ENCODE data around the gene LHFPL6. TPM values are rescaled to one million over a fixed set of nuclear protein-coding genes. Genes with fewer than 3 reads are reported as not detected.

Gene LHFPL6
- total RNA-seq, 1 experiment from 2014 or later: 3.6 TPM

- DNase-seq: no peak
- Histone ChIP-seq H3K4me3 (ENCODE audit: low read depth, low read length) (no peak overlapping the region), H3K27me3 (replicated peaks; ENCODE audit: control insufficient read depth, insufficient read depth, low read length) (no peaks in the 10 kb centered on the region), H3K4me1 (no peaks in the 10 kb centered on the region), H3K9me3 (no peaks in the 10 kb centered on the region), H3K36me3 (ENCODE audit: control insufficient read depth, insufficient read depth, low read length) (no peaks in the 10 kb centered on the region)
- no peaks in the 10 kb centered on the region for H3K27me3 Mint-ChIP-seq (ENCODE audit: insufficient read depth, unreplicated experiment)
- TF ChIP-seq CTCF (IDR thresholded peaks at IDR 0.05; ENCODE audit: insufficient read depth in 1 of 2, low read depth in 1 of 2, low read length in 1 of 2, severe bottlenecking in 1 of 2, unreplicated experiment in 1 of 2): no peak
- intact Hi-C loops (cut with micrococcal nuclease; ENCODE audit: unreplicated experiment): no loop called here
- no TSS peak for BruUV-seq (replicated peaks)
- H3K9me3 Mint-ChIP-seq (ENCODE audit: unreplicated experiment): no peaks in the 10 kb centered on the region
- ChIA-PET POLR2A (no interaction called here), CTCF (no interaction called here)
- no peaks in the 10 kb centered on the region for H3K36me3 Mint-ChIP-seq (ENCODE audit: insufficient read depth, unreplicated experiment)
- no peak overlapping the region for H3K27ac Mint-ChIP-seq (ENCODE audit: unreplicated experiment)
- H3K4me1 Mint-ChIP-seq (ENCODE audit: low read depth, unreplicated experiment): peaks cover 5% of the 10 kb centered on the region
- no peak overlapping the region for H3K4me3 Mint-ChIP-seq (ENCODE audit: unreplicated experiment)
These were observed 27.3 kb downstream of the LHFPL6 start for GRCh38 chr13:39575641-39576238.

GRCh38 chr13:39571502-39572092, 31.4 kb downstream of the LHFPL6 start:
- no peaks in the 10 kb centered on the region for H3K36me3 Mint-ChIP-seq (ENCODE audit: insufficient read depth, unreplicated experiment)
- Histone ChIP-seq H3K27me3 (replicated peaks; ENCODE audit: control insufficient read depth, insufficient read depth, low read length) (no peaks in the 10 kb centered on the region), H3K4me3 (ENCODE audit: low read depth, low read length) (no peak overlapping the region), H3K4me1 (0 out of 2 replicates have a peak, but pooled peaks cover 5% of the 10 kb centered on the region), H3K36me3 (ENCODE audit: control insufficient read depth, insufficient read depth, low read length) (no peaks in the 10 kb centered on the region), H3K9me3 (no peaks in the 10 kb centered on the region)
- no peak overlapping the region for H3K4me3 Mint-ChIP-seq (ENCODE audit: unreplicated experiment)
- intact Hi-C loops (cut with micrococcal nuclease; ENCODE audit: unreplicated experiment): no loop called here
- no peak for TF ChIP-seq CTCF (IDR thresholded peaks at IDR 0.05; ENCODE audit: insufficient read depth in 1 of 2, low read depth in 1 of 2, low read length in 1 of 2, severe bottlenecking in 1 of 2, unreplicated experiment in 1 of 2)
- no peaks in the 10 kb centered on the region for H3K27me3 Mint-ChIP-seq (ENCODE audit: insufficient read depth, unreplicated experiment)
- H3K27ac Mint-ChIP-seq (ENCODE audit: unreplicated experiment): no peak overlapping the region
- ChIA-PET CTCF (no interaction called here), POLR2A (no interaction called here)
- no TSS peak for BruUV-seq (replicated peaks)
- H3K9me3 Mint-ChIP-seq (ENCODE audit: unreplicated experiment): no peaks in the 10 kb centered on the region
- DNase-seq: no peak
- H3K4me1 Mint-ChIP-seq (ENCODE audit: low read depth, unreplicated experiment): peaks cover 7% of the 10 kb centered on the region

GRCh38 chr13:39567569-39567968, 35.4 kb downstream of the LHFPL6 start:
- no peak for TF ChIP-seq CTCF (IDR thresholded peaks at IDR 0.05; ENCODE audit: insufficient read depth in 1 of 2, low read depth in 1 of 2, low read length in 1 of 2, severe bottlenecking in 1 of 2, unreplicated experiment in 1 of 2)
- POLR2A ChIA-PET: no interaction called here
- Mint-ChIP-seq H3K27ac (ENCODE audit: unreplicated experiment) (no peak overlapping the region), H3K9me3 (ENCODE audit: unreplicated experiment) (no peaks in the 10 kb centered on the region), H3K4me1 (ENCODE audit: low read depth, unreplicated experiment) (peaks cover 38% of the 10 kb centered on the region), H3K27me3 (ENCODE audit: insufficient read depth, unreplicated experiment) (no peaks in the 10 kb centered on the region), H3K4me3 (ENCODE audit: unreplicated experiment) (no peak overlapping the region), H3K36me3 (ENCODE audit: insufficient read depth, unreplicated experiment) (peaks cover 7% of the 10 kb centered on the region)
- BruUV-seq (replicated peaks): no TSS peak
- intact Hi-C loops (cut with micrococcal nuclease; ENCODE audit: unreplicated experiment): no loop called here
- H3K36me3 ChIP-seq (ENCODE audit: control insufficient read depth, insufficient read depth, low read length): no peaks in the 10 kb centered on the region
- no peaks in the 10 kb centered on the region for H3K27me3 ChIP-seq (replicated peaks; ENCODE audit: control insufficient read depth, insufficient read depth, low read length)
- DNase-seq: no peak
- CTCF ChIA-PET: no interaction called here
- H3K4me3 ChIP-seq (ENCODE audit: low read depth, low read length): no peak overlapping the region
- H3K9me3 ChIP-seq: no peaks in the 10 kb centered on the region
- peaks cover 29% of the 10 kb centered on the region for H3K4me1 ChIP-seq
